ENCODE results near the gene JUP.

JUP gene

GRCh38 chr17:41710472-41711090 lies 75.9 kb downstream of the JUP start:
- CTCF ChIA-PET = interaction anchor here (0.5 kb wide), 1 partner anchor 21 kb away, joined by 3 read pairs; no protein-coding TSS in a partner anchor
- TF ChIP-seq ZNF384 (IDR thresholded peaks at IDR 0.05) (no peak), ELF4 (IDR thresholded peaks at IDR 0.05) (no peak), FOXM1 (IDR thresholded peaks at IDR 0.05; ENCODE audit: borderline replicate concordance) (no peak), L3MBTL2 (conservative IDR thresholded peaks at IDR 0.05) (no peak)
- POLR2A ChIA-PET = interaction anchor here (8.6 to 13.6 kb wide), 2 partner anchors 20 to 21 kb away, joined by 72 to 199 read pairs; partner anchors contain the start of gene EIF1
- DNase-seq (ENCODE audit: extremely low spot score) = no peak

GRCh38 chr17:41707803-41708669 lies 78.5 kb downstream of the JUP start:
- no peak for DNase-seq (ENCODE audit: extremely low spot score)
- ChIA-PET CTCF (interaction anchor here (0.7 to 2.0 kb wide), 8 partner anchors 12 to 79 kb away, joined by 3 to 18 read pairs (median 4); partner anchors contain the start of gene JUP), POLR2A (interaction anchor here (0.6 to 13.6 kb wide), 5 partner anchors 12 to 222 kb away, joined by 3 to 199 read pairs (median 5); partner anchors contain the start of genes EIF1, ODAD4 and P3H4)
- TF ChIP-seq CTBP1 (IDR thresholded peaks at IDR 0.05; ENCODE audit: borderline replicate concordance) (no peak), ZNF384 (IDR thresholded peaks at IDR 0.05) (0 out of 2 replicates have a peak, but pooled peaks have one; percentile 6)

GRCh38 chr17:41705271-41705991 lies 81.1 kb downstream of the JUP start:
- CTCF ChIA-PET = interaction anchor here (2.5 kb wide), 1 partner anchor 10 kb away, joined by 14 read pairs; no protein-coding TSS in a partner anchor
- DNase-seq (ENCODE audit: extremely low spot score) = no peak
- TF ChIP-seq FOXM1 (IDR thresholded peaks at IDR 0.05; ENCODE audit: borderline replicate concordance) = no peak
- TF ChIP-seq, protein P1, sequence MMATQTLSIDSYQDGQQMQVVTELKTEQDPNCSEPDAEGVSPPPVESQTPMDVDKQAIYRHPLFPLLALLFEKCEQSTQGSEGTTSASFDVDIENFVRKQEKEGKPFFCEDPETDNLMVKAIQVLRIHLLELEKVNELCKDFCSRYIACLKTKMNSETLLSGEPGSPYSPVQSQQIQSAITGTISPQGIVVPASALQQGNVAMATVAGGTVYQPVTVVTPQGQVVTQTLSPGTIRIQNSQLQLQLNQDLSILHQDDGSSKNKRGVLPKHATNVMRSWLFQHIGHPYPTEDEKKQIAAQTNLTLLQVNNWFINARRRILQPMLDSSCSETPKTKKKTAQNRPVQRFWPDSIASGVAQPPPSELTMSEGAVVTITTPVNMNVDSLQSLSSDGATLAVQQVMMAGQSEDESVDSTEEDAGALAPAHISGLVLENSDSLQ (IDR thresholded peaks at IDR 0.05) = no peak
- TF ChIP-seq LEF1 (IDR thresholded peaks at IDR 0.05; ENCODE audit: borderline replicate concordance) = no peak
- TF ChIP-seq SUZ12 (IDR thresholded peaks at IDR 0.05) = no peak
- no peak for TF ChIP-seq FOXK2 (IDR thresholded peaks at IDR 0.05)
- POLR2A ChIA-PET = interaction anchor here (1.1 to 13.6 kb wide), 4 partner anchors 9 to 25 kb away, joined by 3 to 199 read pairs (median 4); partner anchors contain the start of gene EIF1
